ENCODE measurements around the gene GPRC5A. TPM values are rescaled to one million over a fixed set of nuclear protein-coding genes. Genes with fewer than 3 reads are reported as not detected.

The GPRC5A gene
- total RNA-seq, 4 donors from 2014 or later: 11.3 to 284 (median 88.4) TPM

DNA sequence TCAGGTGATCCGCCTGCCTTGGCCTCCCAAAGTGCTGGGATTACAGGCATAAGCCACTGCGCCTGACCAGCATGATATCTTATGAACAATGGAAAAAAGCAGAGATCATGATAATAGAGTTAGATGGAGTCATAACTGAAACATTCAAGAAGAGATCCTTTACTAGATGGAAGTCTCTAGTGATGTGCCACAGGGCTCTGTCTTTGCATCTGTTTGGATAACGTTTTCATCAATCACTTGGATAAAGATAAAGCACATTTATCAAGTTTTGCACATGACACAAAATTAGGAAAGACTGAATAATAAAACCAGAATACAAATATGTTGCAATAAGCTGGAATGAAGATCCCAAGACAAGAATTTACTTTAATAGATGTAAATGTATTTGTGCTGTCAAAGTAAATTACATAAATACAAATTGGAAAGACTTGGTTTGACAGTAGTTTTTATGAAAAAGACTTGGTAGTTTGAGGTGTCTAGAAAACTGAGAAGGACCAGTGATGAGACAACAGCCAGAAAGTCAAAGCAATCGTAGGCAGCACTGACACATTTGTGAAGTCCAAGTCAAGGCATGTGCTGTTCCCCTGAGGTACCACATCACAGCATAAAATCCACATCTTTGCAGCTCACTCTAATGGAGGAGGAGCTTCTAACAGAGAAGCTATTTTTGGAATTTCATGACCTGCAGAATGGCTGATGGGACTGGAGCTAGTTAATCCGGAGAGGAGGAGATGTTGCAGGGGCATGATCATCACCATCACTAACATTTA, 28.5 kb downstream of the GPRC5A start:
- ATAC-seq (ENCODE audit: low FRiP score): no peak

GRCh38 chr12:12922191-12922616, 30.8 kb downstream of the GPRC5A start:
- DNase-seq (ENCODE audit: low spot score) (no peak), ATAC-seq (ENCODE audit: low FRiP score) (peak; percentile 86)
- TF ChIP-seq, protein P1, sequence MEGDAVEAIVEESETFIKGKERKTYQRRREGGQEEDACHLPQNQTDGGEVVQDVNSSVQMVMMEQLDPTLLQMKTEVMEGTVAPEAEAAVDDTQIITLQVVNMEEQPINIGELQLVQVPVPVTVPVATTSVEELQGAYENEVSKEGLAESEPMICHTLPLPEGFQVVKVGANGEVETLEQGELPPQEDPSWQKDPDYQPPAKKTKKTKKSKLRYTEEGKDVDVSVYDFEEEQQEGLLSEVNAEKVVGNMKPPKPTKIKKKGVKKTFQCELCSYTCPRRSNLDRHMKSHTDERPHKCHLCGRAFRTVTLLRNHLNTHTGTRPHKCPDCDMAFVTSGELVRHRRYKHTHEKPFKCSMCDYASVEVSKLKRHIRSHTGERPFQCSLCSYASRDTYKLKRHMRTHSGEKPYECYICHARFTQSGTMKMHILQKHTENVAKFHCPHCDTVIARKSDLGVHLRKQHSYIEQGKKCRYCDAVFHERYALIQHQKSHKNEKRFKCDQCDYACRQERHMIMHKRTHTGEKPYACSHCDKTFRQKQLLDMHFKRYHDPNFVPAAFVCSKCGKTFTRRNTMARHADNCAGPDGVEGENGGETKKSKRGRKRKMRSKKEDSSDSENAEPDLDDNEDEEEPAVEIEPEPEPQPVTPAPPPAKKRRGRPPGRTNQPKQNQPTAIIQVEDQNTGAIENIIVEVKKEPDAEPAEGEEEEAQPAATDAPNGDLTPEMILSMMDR (IDR thresholded peaks at IDR 0.05): no peak

More for the DNA sequence above, 28.5 kb downstream of the GPRC5A start:
- TF ChIP-seq, protein P1 (IDR thresholded peaks at IDR 0.05): no peak
- no peak for DNase-seq (ENCODE audit: low spot score)

DNA sequence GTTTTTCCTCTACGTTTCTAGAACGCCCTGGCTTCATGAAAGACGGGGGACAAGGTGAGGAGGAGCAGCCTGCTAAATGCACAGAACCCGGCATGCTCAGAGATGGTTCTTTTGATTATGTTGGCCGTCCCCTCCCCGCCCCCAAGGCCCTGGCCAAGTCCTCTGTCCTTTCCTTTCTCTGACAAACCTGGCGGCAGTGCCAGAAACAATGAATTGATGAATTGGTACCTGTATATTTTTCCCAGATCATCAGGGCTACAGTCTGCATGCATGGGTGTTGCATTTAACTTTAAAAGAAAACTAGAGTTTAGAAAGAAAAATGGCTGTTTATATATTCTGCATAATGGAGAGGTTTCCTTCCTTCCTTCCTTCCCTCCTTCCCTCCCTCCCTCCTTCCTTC, 31.6 kb downstream of the GPRC5A start:
- TF ChIP-seq, protein P1 (IDR thresholded peaks at IDR 0.05): no peak
- no peak for DNase-seq (ENCODE audit: low spot score)
- no peak for ATAC-seq (ENCODE audit: low FRiP score)

GRCh38 chr12:12924169-12924568, 32.8 kb downstream of the GPRC5A start:
- DNase-seq (ENCODE audit: low spot score) (no peak), ATAC-seq (ENCODE audit: low FRiP score) (no peak)
- TF ChIP-seq, protein P1 (IDR thresholded peaks at IDR 0.05): no peak

- DNase-seq (ENCODE audit: low spot score): no peak
- TF ChIP-seq, protein P1 (IDR thresholded peaks at IDR 0.05): no peak
- ATAC-seq (ENCODE audit: low FRiP score): no peak
Observed at GRCh38 chr12:12925388-12925787, 34.0 kb downstream of the GPRC5A start.

GRCh38 chr12:12926571-12927071, 35.3 kb downstream of the GPRC5A start:
- TF ChIP-seq, protein P1 (IDR thresholded peaks at IDR 0.05): no peak
- DNase-seq (ENCODE audit: low spot score): no peak

More at GRCh38 chr12:12926571-12927071, 35.3 kb downstream of the GPRC5A start:
- no peak for ATAC-seq (ENCODE audit: low FRiP score)
